Nasal cavity respiratory epithelium epithelial cell of viscerocranial mucosa (primary cell): ENCODE data around the gene ACSL6. TPM values are rescaled to one million over a fixed set of nuclear protein-coding genes. Genes with fewer than 3 reads are reported as not detected.

Experiments used
- total RNA-seq: library from RNA; depleted of rRNA; stranded (reverse); fragments of >200 nt; gene quantifications from 2 replicates; pipeline ENCODE4 v1.2.3, GENCODE V29; 2014

ACSL6 gene, protein sequence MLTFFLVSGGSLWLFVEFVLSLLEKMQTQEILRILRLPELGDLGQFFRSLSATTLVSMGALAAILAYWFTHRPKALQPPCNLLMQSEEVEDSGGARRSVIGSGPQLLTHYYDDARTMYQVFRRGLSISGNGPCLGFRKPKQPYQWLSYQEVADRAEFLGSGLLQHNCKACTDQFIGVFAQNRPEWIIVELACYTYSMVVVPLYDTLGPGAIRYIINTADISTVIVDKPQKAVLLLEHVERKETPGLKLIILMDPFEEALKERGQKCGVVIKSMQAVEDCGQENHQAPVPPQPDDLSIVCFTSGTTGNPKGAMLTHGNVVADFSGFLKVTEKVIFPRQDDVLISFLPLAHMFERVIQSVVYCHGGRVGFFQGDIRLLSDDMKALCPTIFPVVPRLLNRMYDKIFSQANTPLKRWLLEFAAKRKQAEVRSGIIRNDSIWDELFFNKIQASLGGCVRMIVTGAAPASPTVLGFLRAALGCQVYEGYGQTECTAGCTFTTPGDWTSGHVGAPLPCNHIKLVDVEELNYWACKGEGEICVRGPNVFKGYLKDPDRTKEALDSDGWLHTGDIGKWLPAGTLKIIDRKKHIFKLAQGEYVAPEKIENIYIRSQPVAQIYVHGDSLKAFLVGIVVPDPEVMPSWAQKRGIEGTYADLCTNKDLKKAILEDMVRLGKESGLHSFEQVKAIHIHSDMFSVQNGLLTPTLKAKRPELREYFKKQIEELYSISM
- under 0.01 and 0.14 TPM in 2 replicates for total RNA-seq

DNA sequence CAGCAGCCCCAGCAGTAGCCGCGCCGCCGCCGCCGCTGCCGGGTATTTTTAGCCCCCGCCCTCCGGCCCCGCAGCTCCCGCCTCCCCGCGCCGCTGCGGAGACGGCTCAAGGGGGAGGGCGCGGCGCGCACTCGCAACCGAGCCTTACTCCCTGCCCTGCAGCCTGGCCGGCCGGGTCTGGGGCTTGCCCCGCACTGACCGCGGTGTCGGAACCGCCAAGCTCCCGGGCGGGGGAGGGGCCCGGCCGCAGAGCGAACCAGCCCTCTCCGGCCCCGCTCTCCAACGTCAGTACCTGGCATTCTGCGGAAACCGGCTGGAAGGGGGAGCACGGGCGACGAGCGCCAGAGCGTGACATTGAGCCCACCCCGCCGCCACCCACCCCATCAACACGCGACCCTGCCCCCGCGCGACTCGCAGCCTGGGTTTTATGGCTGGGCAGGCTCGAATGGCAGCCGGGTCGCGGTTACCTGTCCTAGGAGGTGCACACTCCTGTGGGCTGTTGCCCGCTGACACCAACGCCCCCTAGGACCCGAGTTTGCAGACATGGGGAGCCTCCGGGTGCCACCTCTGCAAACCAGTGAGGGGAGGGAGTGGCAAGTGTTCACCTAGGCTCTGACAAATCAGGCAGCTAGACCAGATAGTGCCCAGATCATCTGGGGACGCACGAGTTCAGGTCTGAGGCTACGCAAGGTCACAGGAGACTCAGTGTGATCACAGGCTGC, at the start of gene ACSL6:
Gene ACSL6 (minus strand): TSS at position 37 of the 722 bp plus-strand sequence. CDS start 105 bp downstream, outside the sequence.

GRCh38 chr5:132060501-132061161, 49.2 kb upstream of the ACSL6 start, which contains the start of gene IL3:
Gene IL3, plus strand, starts transcription at chr5:132060655. Its CDS starts 52 bp downstream, at chr5:132060707.

DNA sequence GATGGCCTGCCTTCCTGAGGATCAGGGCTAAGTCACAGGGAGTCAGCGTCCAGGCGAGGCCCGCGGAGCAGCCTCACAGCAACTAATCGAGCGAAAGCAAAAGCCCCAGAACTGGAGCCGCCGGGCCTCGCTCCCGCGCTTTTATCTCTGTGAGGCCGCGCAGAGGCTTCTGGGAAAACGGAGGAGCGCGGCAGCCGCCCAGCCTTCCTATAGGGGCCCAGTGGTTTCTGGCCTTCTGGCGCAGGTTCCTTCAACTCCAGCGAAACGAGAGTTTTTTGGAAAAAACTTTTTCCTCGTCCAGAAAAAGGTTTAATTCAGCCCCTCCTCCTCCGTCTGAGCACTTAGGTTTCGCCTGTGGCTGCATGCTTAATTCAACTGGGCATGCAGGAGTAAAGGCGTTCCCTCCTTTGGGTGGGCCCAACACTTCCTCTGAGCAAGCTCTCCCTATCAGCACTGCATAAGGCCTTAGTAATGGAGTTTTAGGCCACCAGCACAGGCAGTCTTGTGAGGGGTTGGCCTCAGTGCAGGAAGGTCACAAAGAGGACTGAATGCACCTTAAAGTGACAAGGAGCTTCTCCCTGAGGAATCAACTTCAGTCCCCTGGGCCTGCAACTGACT, 65.8 kb downstream of the ACSL6 start, which contains the start of gene MEIKIN:
Gene MEIKIN (minus strand): TSS at position 113 of the 618 bp plus-strand sequence. CDS start 158 bp downstream, outside the sequence.

Other genes starting within 250 kb of the ACSL6 start
- gene FNIP1, start 214.6 kb downstream of the ACSL6 start, total RNA-seq, result 48.9 and 63.6 TPM in 2 replicates
- gene MEIKIN, start 66.0 kb downstream of the ACSL6 start, total RNA-seq, result not detected in 2 replicates
- not detected in 2 replicates for gene IL3, start 49.0 kb upstream of the ACSL6 start, total RNA-seq
- gene CSF2, start 62.1 kb upstream of the ACSL6 start, total RNA-seq, result 0.50 TPM in 1 of 2 replicates, not detected in the other
- 119 and 355 TPM in 2 replicates for gene P4HA2, start 216.2 kb upstream of the ACSL6 start, total RNA-seq
- 10.9 and 39.3 TPM in 2 replicates for gene PDLIM4, start 246.0 kb upstream of the ACSL6 start, total RNA-seq